ENCODE results near the gene BLOC1S3. TPM values are rescaled to one million over a fixed set of nuclear protein-coding genes. Genes with fewer than 3 reads are reported as not detected.

Gene BLOC1S3
- total RNA-seq, 4 donors from 2014 or later, result 9.1 to 15.4 (median 11.9) TPM

- 7 to 12% methylated on average over 3 to 8 of the region's 91 CpGs for WGBS, 2 donors
- Histone ChIP-seq H3K9me3 (no peaks in the 10 kb centered on the region), H3K27ac (no peak overlapping the region), H3K36me3 (no peaks in the 10 kb centered on the region), H3K27me3 (peaks cover 6% of the 10 kb centered on the region), H3K4me3 (replicated peaks in 1 of 3) (peak overlapping the region in 1 of 3 donors; percentile 12), H3K4me1 (peaks cover 21 to 26% of the 10 kb centered on the region in 2 donors)
- no peak for TF ChIP-seq CTCF (IDR thresholded peaks at IDR 0.05)
- TF ChIP-seq POLR2A (IDR thresholded peaks at IDR 0.05), result no peak
- intact Hi-C loops (cut with DNase I), result no loop called here
- peak; percentile 62 to 68 for DNase-seq
Measured at GRCh38 chr19:45152504-45153338, 25.9 kb upstream of the BLOC1S3 start.

- H3K4me3 ChIP-seq (replicated peaks in 1 of 3), result peak overlapping the region in 1 of 3 donors; percentile 12
- 7 to 10% methylated on average over 14 to 23 of the region's 69 CpGs for WGBS, 2 donors
- H3K9me3 ChIP-seq, result no peaks in the 10 kb centered on the region
- H3K27me3 ChIP-seq, result peaks cover 6% of the 10 kb centered on the region
- H3K27ac ChIP-seq, result no peak overlapping the region
- peaks cover 21 to 26% of the 10 kb centered on the region in 2 donors for H3K4me1 ChIP-seq
- no peak for TF ChIP-seq POLR2A (IDR thresholded peaks at IDR 0.05)
- TF ChIP-seq CTCF (IDR thresholded peaks at IDR 0.05), result no peak
- no peaks in the 10 kb centered on the region for H3K36me3 ChIP-seq
- peak; percentile 54 to 57 for DNase-seq
- intact Hi-C loops (cut with DNase I), result no loop called here
Measured at GRCh38 chr19:45153339-45154063, 25.1 kb upstream of the BLOC1S3 start.

GRCh38 chr19:45154064-45154827 is 24.3 kb upstream of the BLOC1S3 start:
- intact Hi-C loops (cut with DNase I), result no loop called here
- peaks cover 21 to 26% of the 10 kb centered on the region in 2 donors for H3K4me1 ChIP-seq
- no peak overlapping the region for H3K27ac ChIP-seq
- no peak overlapping the region for H3K4me3 ChIP-seq (replicated peaks in 1 of 3)
- 52 to 69% methylated on average over 12 to 19 of the region's 19 CpGs for WGBS, 2 donors
- DNase-seq, result no peak
- no peaks in the 10 kb centered on the region for H3K36me3 ChIP-seq
- TF ChIP-seq POLR2A (IDR thresholded peaks at IDR 0.05), result no peak
- TF ChIP-seq CTCF (IDR thresholded peaks at IDR 0.05), result no peak
- peaks cover 6% of the 10 kb centered on the region for H3K27me3 ChIP-seq
- no peaks in the 10 kb centered on the region for H3K9me3 ChIP-seq

GRCh38 chr19:45156011-45156630 is 22.5 kb upstream of the BLOC1S3 start:
- 75% methylated on average over 10 of the region's 11 CpGs; no CpG with 5 or more reads in 1 of the 2 donors for WGBS, 2 donors
- TF ChIP-seq POLR2A (IDR thresholded peaks at IDR 0.05) (no peak), CTCF (IDR thresholded peaks at IDR 0.05) (no peak)
- Histone ChIP-seq H3K27ac (no peak overlapping the region), H3K27me3 (peaks cover 2% of the 10 kb centered on the region), H3K4me1 (peaks cover 21 to 32% of the 10 kb centered on the region in 2 donors), H3K4me3 (replicated peaks in 1 of 3) (no peak overlapping the region), H3K9me3 (no peaks in the 10 kb centered on the region), H3K36me3 (no peaks in the 10 kb centered on the region)
- intact Hi-C loops (cut with DNase I), result no loop called here
- DNase-seq, result no peak

Data from thyroid gland (tissue), 4 donors.